ENCODE measurements around the gene SLC4A11.

Gene SLC4A11

GRCh38 chr20:3245711-3246110, 6.7 kb upstream of the SLC4A11 start:
- no peak for DNase-seq (ENCODE audit: low spot score)

DNA sequence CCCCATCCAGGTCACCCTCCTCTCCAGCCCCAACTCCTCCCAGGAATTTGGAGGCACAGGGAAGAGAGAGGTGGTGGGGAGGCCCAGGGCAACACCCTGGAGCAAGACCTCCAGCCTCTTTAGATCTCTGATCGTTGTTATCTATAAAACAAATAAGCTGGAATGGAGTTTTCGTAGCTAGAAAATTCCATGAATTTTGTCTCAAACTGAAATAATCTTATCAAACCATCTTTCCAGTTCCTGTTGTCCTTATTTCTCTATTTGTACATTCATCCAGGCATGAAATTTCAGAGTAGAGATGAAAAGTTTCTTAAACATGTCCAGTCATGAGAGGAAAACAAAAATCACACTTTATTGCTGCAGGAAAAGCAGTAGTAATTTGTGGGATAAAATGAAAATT, 6.2 kb upstream of the SLC4A11 start:
- DNase-seq (ENCODE audit: low spot score), result no peak

GRCh38 chr20:3244613-3245012, 5.6 kb upstream of the SLC4A11 start:
- DNase-seq (ENCODE audit: low spot score), result no peak

GRCh38 chr20:3243718-3244358, 4.8 kb upstream of the SLC4A11 start:
- DNase-seq (ENCODE audit: low spot score), result no peak

- DNase-seq (ENCODE audit: low spot score), result no peak
Measured at GRCh38 chr20:3242172-3242692, 3.2 kb upstream of the SLC4A11 start.

GRCh38 chr20:3240776-3241363, 1.9 kb upstream of the SLC4A11 start:
- DNase-seq (ENCODE audit: low spot score), result no peak

DNA sequence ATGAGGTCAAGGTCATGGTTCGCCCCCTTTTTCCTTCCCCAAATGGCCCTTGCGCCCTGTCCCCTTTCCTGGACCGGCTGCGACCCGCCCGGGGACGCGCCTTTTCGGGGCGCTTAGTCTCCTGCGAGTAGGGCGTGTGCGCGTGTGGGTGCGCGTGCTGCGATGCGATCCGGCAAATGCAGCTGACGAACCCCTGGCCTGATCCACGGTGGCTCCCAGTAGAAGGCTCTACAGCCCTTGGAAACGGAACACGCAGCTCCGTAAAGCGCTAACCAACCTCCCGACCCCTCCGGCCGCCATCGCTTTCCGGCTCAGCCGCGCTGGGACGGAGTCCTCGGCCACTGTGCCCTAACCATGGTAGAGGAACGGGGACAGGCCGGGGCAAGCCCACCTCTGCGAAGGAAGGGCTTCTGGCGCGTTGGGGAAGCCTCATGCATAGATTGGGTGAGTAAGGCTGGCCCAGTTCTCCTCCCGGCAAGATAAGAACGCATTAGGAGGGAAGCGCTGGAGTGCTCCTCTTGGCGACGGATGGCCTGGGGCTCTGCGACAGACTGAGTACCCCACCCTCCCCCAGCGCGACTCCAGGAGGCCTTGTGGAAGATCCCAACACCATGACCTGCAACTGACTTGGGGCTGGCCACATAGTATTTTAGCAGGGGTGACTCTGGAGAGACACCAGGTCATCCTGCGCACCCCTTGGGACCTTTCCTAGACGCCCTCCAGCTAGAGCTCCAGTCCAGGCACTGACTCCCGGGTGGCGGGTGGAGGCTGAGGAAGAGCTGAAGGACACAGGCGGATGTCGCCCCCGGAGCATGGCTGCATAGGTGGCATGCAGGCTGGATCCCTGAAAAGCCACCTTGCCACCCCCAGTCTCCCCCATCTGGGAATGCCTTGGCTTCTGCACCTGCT, 1.1 kb upstream of the SLC4A11 start:
- no peak for DNase-seq (ENCODE audit: low spot score)

DNA sequence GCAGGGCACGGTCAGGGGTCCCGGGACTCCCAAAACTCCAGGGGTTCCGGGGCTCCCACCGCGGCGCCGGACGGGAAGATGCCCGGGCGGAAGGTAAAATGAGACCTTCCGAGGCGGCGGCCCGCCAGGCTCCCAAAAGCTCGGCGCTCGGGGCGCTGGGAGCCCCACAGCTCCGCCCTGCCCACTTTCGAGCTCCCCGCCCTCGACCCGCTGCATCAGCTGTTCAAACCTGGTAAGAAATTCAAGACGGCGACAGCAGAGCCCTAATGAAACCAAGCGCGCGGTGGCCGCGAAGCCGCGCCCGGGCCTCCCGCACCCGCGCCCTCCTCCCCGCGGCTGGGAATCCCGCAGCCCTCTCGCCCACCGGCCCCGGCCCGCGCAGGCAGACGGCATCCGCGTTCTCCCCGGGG, 369 bp downstream of the SLC4A11 start:
- DNase-seq (ENCODE audit: low spot score), result peak; percentile 37

DNA sequence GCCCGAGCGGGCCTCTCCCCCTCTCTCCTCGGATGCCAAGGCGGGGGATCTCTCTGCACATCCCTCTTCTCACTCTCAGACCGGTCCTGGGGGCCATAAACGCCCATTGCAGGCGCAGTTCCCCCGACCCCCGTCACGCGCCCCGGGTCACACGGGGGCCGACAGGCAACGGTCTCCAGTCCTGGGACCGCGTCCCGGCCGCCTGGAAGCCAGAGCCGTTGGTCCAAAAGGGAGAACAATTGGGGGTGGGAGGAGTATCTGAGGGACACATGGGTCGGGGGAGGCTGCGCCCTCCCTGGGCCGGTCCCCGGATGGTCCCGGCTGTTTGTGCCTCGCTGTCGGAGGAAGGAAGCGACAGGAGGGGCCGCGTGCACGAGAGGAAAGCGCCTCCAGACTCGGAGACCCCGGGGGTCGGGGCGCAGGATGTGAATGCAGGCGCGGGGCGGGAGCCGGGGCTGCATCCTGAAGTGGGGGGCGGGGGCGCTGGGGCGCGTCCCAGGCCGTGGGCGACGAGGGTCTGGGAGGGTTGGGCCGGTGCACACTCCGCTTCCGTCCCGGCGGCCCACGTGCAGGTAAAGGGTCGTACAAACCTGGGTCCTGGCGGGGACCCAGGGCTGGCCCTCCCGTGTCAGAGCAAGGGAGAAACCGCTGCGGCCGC, 903 bp downstream of the SLC4A11 start:
- no peak for DNase-seq (ENCODE audit: low spot score)

GRCh38 chr20:3237011-3237957, 1.7 kb downstream of the SLC4A11 start:
- no peak for DNase-seq (ENCODE audit: low spot score)

GRCh38 chr20:3235666-3236324, 3.2 kb downstream of the SLC4A11 start:
- DNase-seq (ENCODE audit: low spot score), result no peak

- DNase-seq (ENCODE audit: low spot score), result no peak
Measured at GRCh38 chr20:3233991-3234498, 4.9 kb downstream of the SLC4A11 start.

DNA sequence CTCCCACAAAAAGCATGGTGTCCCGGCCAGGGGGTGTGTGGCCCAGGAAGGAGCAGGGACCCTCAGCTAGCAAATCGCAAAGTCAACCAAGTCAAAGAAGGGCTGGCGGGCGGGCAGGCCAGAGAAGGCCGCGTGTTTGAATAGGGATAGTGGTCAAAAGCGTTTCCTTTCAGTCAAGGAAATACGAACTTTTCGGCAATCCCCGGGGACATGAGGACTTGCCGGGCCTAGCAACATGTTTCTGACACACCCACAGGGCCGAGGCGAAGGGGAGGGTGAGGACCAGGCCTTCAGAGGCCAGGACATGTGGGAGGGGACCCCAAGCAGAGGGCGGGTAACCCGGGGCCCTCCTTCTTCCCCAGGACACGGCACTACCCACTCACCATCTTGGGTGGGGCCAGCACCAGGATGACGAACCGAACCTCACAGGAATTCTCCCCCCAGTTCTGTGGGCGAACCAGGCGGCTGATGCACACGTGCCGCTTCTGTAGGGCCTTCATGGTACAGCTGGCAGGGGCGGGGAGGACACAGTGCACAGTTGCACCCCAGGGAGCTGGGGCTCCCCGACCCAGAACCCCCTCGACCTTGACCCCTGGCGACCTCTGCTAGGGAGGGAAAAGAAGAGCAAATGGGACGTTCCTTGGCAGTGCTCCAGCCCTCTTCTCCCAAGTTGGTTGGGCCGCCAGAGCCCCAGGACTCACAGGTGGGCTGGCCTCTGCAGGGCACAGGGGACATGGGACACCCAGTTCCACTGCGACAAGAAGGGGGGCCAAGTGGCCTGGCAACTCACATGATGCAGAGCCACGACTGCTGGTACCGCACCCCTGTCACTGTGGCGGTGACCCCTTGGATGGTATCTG, 5.6 kb downstream of the SLC4A11 start:
- DNase-seq (ENCODE audit: low spot score), result no peak

DNA sequence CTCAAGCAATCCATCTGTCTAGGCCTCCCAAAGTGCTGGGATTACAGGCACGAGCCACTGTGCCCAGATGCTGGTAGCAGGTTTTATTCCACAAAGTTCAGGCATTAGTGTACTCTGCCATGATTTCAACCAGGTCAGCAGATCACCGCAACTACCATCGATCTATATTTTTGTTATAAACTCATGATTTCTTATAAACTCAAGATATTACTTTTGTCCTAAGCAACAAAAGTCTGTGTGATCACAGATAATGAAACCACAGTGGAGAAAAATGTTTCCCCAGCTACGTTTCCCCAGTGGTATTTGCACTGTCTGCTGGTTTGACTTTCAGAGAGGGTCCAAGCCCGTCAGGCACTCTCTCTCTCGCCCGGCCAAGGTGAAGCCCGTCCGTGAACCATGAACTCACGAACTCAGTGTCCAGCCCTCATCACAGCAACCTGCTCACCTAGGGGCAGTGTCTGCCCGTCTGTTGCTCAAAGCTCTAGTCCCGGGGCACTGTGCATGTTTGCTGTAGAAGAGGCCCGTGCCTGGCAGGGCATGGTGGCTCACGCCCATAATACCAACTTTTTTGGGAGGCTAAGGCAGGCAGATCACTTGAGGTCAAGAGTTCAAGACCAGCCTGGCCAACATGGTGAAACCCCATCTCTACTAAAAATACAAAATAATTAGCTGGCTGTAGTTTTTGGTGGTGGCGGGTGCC, 7.0 kb downstream of the SLC4A11 start:
- no peak for DNase-seq (ENCODE audit: low spot score)

DNA sequence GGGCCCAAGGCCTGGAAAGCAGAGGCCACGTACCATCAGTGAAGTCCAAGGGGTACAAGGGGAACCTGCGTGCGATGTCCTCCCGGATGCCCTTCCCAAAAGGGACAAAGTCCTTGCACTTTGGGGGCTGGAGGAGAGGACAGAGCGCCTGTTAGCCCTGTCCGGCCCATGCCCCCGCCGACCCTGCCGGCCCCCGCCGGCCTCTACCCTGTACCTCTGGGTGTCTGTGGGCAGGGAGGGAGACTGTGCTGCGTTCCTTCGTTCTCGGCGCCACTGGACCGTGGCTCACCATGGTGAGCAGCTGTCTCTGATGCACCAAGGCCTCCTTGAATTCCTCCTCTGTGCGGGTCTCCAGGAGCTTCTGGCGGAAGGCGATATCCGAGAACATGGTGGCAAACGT, 7.9 kb downstream of the SLC4A11 start:
- no peak for DNase-seq (ENCODE audit: low spot score)

DNA sequence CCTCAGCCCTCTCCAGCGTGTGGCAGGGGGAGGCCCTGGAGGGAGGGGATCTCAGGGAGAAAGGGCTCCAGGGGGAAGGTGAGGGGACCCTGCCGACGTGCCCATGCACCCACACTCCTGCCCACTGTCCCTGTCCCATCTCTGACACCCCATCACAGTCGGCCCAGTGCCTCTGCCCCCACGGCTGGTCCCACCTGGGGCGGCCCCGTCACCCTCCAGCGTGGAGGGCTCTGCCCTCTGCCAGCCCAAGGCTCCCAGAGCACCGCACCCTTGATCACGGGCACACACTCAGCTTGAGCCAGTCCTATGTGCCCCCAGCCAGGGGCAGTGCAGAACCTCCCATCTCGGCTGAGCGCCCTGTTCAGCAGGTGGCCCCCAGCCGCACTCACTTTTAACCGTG, 9.2 kb downstream of the SLC4A11 start:
- DNase-seq (ENCODE audit: low spot score), result no peak

GRCh38 chr20:3229158-3229557, 9.8 kb downstream of the SLC4A11 start:
- DNase-seq (ENCODE audit: low spot score), result no peak

DNA sequence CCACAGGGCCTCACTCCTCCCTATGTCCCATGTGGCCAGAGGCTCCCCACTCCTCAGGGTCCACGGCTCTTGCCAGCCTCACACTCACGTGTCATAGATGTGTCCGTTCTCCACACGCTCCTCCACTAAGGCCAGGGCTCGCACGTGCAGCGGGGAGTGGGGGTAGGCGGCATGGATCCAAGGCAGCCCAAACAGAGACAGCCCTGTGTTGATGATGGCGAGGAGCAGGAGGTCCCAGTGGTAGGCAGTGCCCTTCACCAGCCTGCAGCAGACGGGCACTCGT, 10.3 kb downstream of the SLC4A11 start:
- no peak for DNase-seq (ENCODE audit: low spot score)

Measured in CD4-positive, alpha-beta T cell treated with Interleukin-2 at 100 ng/mL for 4 hours (primary cell).